Activated CD4-positive, CD25-positive, alpha-beta regulatory T cell treated with anti-CD3 and anti-CD28 coated beads, Interleukin-2, amount 50 U/mL, for 72 hours (primary cell): Measurements from ENCODE around the gene RPS15.
A peak's percentile ranks its signal among the peaks of the same experiment; 100 is the strongest.
"Not testable (repeated sequence)": the region's sequence is repeated elsewhere in the genome, so short reads cannot be mapped to it uniquely, and the experiment has no call there.

ENCODE experiments used
- DNase-seq: peaks from one replicate; pipeline ENCODE4 v3.0.0; 2021

Gene RPS15

GRCh38 chr19:1402411-1403070 is 35.7 kb upstream of the RPS15 start:
- no peak for DNase-seq

GRCh38 chr19:1406774-1407527 is 31.2 kb upstream of the RPS15 start:
- peak; percentile 100 for DNase-seq

- no peak for DNase-seq
Measured at GRCh38 chr19:1407528-1408299, 30.5 kb upstream of the RPS15 start, which contains the start of gene DAZAP1. TSS of gene DAZAP1 (plus strand) at chr19:1407586. CDS start at chr19:1407774, 188 bp downstream.

- peak; percentile 57 for DNase-seq
Measured at GRCh38 chr19:1408300-1409203, 29.6 kb upstream of the RPS15 start.

GRCh38 chr19:1409204-1410005 is 28.8 kb upstream of the RPS15 start:
- DNase-seq, result no peak

- no peak for DNase-seq
Measured at GRCh38 chr19:1410136-1410786, 27.9 kb upstream of the RPS15 start.

GRCh38 chr19:1410789-1411188 is 27.4 kb upstream of the RPS15 start:
- no peak for DNase-seq

- no peak for DNase-seq
Measured at GRCh38 chr19:1411255-1412191, 26.7 kb upstream of the RPS15 start.

- no peak for DNase-seq
Measured at GRCh38 chr19:1412323-1412923, 25.8 kb upstream of the RPS15 start.

GRCh38 chr19:1412995-1413800 is 25.0 kb upstream of the RPS15 start:
- no peak for DNase-seq

- DNase-seq, result no peak
Measured at GRCh38 chr19:1416014-1416841, 22.0 kb upstream of the RPS15 start.

GRCh38 chr19:1417145-1417544 is 21.1 kb upstream of the RPS15 start:
- no peak for DNase-seq

- DNase-seq, result no peak
Measured at GRCh38 chr19:1417681-1418495, 20.3 kb upstream of the RPS15 start.

- no peak for DNase-seq
Measured at GRCh38 chr19:1418496-1418775, 19.8 kb upstream of the RPS15 start.

- DNase-seq, result no peak
Measured at GRCh38 chr19:1418951-1419738, 19.1 kb upstream of the RPS15 start.

GRCh38 chr19:1420085-1420484 is 18.1 kb upstream of the RPS15 start:
- DNase-seq, result not testable (repeated sequence)
